ENCODE results near the gene KCNQ4.
A peak's percentile ranks its signal among the peaks of the same experiment; 100 is the strongest.

KCNQ4 gene

GRCh38 chr1:40870135-40870728 lies 86.6 kb downstream of the KCNQ4 start:
- DNase-seq: no peak

- no peak for DNase-seq
Observed at GRCh38 chr1:40872276-40872675, 88.7 kb downstream of the KCNQ4 start.

- no peak for DNase-seq
Observed at GRCh38 chr1:40873863-40874472, 90.4 kb downstream of the KCNQ4 start.

- DNase-seq: no peak
Observed at GRCh38 chr1:40876436-40876761, 92.8 kb downstream of the KCNQ4 start.

- no peak for DNase-seq
Observed at GRCh38 chr1:40876891-40877290, 93.3 kb downstream of the KCNQ4 start.

- DNase-seq: peak; percentile 60
Observed at GRCh38 chr1:40877698-40878097, 94.1 kb downstream of the KCNQ4 start.

GRCh38 chr1:40878906-40879305 lies 95.3 kb downstream of the KCNQ4 start:
- DNase-seq: no peak

- DNase-seq: no peak
Observed at GRCh38 chr1:40879482-40880175, 96.0 kb downstream of the KCNQ4 start.

- DNase-seq: no peak
Observed at GRCh38 chr1:40880813-40881549, 97.4 kb downstream of the KCNQ4 start.

- DNase-seq: no peak
Observed at GRCh38 chr1:40884055-40884795, 100.6 kb downstream of the KCNQ4 start.

GRCh38 chr1:40886318-40887011 lies 102.9 kb downstream of the KCNQ4 start:
- DNase-seq: no peak

- DNase-seq: no peak
Observed at GRCh38 chr1:40887012-40887378, 103.4 kb downstream of the KCNQ4 start.

- DNase-seq: no peak
Observed at GRCh38 chr1:40887652-40888051, 104.1 kb downstream of the KCNQ4 start.
